ENCODE measurements around the gene APEH.
"Not testable (repeated sequence)": the region's sequence is repeated elsewhere in the genome, so short reads cannot be mapped to it uniquely, and the experiment has no call there.

The APEH gene

DNA sequence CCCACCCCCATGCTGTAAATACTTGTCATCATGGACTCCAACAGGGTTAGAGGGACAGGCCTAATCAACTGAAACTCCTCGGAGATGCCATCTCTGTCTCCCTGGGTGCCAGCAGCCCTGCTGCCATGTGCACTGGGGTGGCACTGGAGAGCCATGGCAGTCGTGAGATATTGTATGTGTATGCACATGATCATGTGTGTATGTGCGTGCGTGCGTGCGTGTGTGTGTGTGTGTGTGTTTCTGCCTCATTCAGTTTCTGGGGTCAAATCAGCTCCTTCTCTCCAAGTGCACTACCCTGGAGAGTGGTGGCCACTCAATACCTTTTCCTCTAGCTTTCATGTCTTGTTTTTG lies 3.2 kb upstream of the APEH start:
- no peak for DNase-seq

DNA sequence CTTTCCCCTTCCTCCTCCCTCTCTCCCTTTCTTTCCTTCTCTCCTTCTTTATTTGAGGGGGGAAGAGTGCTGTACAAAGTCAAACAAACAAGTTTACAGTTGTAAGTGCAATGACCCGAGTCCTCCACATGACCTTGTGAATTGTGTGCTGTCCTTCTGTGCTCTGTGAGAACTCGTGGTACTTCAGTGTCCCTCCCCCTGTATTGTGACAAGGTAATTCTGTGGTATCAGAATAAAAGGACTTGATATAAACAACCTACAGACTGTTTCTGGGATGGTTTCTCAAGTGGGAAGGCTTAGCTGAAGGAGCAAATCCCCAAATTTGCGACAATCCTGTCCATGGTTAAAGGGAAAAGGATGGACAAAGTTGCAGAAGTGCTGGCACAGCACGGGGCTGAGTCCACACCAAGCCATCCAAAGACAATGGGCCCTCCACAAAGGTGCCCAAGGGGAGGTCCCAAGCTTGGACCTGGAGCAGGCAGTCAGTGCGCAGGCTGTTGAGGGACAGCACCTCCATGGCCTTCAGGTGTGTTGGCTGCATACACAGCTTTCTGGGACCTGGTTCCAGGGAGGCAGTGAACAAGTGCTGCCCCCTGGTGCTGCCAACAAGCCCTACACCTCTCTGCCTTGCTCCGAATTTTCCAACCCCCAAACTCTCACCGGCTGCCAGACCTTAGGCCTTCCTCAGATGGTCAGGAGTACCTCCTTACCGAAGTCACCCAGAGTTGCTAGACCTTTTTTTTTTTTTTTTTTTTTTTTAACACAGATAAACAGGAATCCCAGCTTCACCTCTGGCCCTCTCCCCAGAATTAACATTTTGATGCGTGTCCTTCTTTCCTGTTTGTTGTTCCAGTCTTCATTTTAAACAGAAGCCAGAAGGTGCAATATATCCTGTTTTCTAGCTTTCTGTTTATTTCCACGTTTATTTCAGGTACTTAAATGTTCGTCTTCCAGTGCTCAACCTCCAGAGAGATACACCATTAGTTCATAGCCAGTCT lies 2.6 kb upstream of the APEH start:
- DNase-seq = peak; percentile 84

DNA sequence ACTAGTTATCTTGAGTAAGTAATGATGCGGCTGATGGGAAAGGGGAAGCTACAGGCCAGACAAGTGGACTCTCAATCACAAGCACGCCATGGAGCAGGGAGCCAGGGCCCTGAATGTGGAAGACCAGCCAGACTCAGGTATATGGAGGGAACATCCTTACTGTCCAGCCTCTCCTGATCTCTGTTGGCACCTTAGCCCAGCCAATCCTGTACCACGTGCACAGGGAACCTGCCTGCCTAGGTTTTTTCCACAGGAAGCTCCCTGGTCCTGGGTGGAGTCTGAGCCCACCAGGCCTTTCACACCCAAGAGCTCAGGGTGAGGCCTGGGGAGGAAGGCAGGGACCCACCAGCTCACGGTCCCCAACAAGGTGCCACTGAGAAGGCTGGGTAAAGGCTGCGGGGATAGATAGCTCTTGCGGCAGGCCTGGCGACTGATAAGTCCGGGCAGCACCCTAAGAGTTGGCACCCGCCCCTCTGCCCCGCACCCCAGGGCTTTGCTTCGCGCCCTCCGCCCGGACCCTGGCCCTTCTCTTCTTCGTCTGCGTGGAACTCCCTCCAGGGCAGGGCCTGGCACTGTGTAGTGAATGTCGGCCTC lies 933 bp upstream of the APEH start:
- DNase-seq = no peak

DNA sequence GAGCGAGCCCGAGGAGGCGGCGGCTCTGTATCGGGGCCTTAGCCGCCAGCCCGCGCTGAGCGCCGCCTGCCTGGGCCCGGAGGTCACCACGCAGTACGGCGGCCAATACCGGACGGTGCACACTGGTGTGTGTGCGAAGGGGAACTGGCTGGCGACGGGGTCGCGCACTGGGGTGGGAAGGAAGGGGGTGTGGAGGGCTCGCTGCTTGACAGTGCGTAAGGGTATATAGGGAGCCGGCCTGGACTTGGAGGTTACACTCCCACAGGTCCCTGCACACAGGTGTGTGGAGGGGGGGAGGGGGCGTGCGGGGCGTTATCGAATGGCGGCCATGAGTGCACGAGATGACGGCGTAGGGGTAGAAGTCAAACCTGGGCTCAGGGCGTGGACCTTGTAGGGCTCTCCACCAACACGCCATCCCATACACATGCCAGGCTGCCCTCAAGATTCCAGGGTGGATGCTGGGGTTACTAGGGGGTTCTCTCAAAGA lies 389 bp downstream of the APEH start:
- peak; percentile 51 for DNase-seq

DNA sequence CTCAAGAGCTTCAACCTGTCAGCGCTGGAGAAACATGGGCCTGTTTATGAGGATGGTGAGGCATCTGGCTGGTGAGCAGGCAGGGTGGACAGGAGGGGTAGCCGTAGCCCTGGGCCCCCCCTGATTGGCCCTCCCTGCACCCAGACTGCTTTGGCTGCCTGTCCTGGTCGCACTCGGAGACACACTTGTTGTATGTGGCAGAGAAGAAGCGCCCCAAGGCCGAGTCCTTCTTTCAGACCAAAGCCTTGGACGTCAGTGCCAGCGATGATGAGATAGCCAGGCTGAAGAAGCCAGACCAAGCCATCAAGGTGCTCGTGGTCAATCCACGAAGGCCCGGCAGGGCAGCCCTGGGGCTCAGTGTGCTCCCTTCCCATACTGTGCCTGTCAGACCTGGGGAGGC lies 1.8 kb downstream of the APEH start:
- DNase-seq = no peak

DNA sequence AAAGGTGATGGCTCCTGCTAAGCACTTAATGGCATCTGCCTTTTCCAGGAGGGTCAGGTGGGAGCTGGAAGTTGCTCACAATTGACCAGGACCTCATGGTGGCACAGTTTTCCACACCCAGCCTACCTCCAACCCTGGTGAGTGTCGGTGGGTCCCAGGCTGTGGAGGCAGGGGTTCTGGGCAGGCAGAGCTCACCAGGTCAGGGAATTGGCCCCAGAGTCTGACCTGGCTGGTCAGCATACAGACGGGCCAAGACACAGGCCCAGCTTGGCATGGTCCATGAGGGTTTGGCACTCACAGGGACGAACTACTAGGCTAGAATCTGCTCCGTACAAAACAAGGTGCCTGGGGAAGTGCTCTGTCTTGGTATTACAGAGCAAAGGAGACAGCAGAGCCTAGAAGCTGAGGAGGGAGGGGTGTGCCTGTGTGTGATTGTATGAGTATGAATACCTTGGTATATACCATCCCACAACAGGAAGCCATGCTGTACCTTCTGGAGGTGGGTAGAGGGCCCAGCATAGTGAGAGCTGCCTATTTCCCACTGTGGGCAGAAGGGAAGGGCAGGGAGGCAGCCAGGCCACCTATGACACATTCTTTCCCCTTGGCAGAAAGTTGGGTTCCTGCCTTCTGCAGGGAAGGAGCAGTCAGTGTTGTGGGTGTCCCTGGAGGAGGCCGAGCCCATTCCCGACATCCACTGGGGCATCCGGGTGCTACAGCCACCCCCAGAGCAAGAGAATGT lies 6.5 kb downstream of the APEH start:
- no peak for DNase-seq

DNA sequence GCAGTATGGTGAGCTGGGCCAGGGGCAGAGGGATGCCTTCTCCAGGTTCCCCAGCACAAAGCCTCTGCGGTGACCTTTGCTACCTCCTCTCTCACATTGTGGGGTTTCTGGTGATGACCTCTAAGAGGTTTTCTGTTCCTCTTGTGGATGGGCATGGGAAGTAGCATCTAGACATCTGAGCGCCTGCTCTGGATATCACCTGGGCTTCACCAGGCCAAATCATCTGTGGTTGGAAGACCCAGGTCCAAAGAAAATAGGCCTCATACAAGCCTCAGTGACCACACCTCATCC lies 7.0 kb downstream of the APEH start:
- DNase-seq = no peak

DNA sequence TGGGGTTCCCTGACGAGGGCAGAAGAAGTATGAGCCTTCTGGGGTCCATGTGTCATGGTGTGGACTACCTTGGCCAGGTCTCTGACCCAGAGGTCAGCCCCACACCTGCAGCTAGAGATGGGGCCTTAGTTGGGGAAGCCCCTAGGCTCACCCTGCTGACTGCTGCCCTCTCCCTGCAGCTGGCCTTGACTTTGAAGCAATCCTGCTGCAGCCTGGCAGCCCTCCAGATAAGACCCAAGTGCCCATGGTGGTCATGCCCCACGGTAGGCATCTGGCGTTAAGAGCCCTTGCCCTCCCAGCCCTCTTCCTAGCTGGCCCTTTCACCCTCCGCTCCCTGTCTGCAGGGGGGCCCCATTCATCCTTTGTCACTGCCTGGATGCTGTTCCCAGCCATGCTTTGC lies 7.4 kb downstream of the APEH start:
- no peak for DNase-seq

DNA sequence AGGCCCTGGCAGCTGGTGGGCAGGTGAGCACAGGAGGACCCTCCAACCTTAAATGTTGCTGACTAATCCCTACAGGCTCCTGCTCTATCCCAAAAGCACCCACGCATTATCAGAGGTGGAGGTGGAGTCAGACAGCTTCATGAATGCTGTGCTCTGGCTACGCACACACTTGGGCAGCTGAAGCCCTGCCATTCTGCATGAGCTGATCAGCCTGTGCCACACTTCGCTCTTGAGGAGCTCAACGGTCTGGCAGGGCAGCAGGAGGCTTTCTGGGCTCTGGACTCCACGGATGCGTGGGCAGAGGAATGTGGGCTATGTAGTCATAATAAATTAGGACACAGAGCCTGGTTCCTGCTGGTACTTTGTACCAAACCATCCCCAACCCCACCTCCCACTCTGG lies 9.0 kb downstream of the APEH start:
- DNase-seq = no peak

DNA sequence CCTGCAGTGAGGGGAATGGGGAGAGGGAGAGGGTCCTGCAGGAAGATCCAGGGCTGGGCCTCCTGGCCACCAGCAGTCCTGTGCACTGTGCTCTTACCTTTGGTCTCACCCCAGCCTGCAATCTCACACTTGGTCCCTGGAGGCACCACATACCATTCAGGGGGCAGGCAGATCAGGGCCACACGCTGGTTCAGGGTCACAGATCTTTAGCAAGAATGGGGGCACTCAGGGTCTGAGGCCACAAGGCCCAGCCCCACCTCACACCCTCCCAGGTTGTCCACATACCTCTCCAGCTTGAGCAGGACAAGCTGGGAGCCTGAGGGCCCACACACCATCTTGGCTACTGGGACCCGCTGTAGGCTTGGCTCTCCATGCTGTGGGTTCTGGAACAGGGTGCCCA lies 10.3 kb downstream of the APEH start:
- DNase-seq = not testable (repeated sequence)

DNA sequence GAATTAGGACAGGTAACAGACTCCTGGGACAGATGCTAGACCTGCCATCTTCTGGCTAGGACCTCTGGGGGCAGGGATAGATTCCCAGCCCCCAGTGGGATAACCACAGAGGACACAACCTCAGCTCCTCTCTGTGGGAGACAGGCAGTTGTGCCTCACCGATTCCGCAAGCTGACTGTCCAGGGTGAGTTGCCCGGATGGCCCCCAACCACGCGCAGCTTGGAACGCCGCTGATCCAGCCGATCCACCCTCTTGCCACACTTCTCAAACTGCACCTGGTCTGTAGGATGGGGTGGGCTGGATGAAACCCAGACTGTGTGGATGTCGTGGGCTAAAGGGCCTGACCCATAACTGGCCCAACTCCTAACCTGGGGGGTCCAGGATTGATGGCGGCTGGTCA lies 11.0 kb downstream of the APEH start:
- DNase-seq = not testable (repeated sequence)

DNA sequence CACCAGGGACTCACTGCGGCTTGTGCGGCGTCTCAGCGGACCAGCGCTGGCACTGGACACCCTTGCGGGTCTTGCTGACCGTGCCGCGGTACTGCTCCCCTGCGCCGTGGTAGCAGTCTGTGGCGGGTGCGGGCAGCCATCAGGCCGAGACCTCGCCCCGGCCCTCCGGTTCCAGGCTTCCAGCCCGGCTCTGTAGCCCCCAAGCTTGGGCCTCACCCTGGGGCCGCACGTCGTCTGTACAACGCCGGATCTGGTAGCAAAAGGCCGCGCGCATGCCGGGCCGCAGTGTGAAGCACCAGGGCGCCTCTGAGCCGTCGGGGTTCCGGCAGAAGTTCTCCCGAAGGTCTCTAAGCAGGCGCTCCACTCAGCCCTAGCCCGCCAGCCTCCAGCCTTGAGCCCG lies 11.7 kb downstream of the APEH start:
- DNase-seq = not testable (repeated sequence)

DNA sequence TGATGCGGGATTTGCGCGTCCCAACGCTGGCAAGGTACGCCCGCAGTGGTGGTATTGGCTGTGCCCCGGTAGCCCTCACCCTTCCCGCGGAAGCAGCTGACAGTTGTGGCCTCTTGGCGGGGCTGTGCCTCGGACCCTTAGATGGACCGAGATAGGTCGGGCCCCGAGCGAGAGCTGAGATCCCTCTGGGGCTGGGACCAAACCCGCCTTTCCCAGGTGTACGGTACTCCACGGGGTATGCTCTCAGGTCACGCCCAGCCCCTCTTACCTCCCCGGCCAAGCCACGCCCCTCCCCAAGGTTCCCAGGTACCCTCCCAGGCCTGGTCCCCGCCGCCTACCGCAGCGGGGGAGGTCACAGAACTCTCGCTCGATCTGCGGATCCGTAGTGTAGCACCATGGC lies 12.2 kb downstream of the APEH start:
- DNase-seq = peak; percentile 49

DNA sequence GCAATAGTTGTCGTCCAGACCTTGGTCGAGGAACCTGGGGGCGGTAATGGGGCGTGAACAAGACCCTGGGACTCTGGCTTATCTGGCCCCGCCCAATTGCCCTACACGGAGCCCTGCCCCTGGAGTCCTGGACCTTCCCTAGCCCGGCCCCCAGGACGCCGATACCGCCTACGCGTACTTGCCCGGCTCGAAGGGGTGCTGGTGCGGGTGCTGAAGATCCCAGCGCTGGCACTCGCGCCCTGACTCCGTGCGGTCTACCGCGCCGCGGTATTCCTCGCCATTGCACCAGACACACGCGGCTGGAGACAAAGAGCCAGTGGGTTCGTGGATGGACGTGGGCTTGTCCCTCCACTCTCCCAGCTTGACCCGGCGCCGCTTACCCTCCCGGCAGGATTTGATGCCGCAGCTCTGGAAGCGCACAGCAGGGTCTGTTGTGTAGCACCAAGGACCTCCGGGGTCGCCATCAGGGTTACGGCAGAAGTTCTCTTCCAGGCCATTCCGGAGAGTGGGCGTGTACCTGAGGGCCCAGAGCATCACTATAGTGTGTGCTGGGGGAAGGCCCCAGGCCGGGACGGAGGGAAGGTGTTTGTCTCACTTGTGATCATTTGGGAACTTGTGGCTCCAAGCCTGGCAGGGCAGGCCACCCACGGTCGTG lies 12.7 kb downstream of the APEH start:
- DNase-seq = peak; percentile 76

DNA sequence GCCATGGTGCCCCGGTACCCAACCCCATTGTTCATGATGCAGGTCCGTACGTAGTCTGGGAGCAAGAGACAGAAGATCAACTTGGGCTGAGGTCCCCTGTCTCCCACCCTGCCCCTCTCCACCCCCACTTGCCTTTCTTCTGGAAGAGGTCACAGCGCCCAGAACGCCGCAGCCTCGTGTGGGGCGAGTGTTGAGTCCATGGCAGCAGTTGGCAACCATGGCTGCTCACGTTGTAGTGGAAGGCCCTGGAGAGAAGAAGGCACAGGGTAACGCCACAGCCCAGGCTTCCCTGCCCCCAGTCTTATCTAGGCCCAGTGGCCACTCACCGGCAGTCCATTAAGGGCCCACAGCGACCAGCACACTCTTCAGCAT lies 13.3 kb downstream of the APEH start:
- not testable (repeated sequence) for DNase-seq

DNA sequence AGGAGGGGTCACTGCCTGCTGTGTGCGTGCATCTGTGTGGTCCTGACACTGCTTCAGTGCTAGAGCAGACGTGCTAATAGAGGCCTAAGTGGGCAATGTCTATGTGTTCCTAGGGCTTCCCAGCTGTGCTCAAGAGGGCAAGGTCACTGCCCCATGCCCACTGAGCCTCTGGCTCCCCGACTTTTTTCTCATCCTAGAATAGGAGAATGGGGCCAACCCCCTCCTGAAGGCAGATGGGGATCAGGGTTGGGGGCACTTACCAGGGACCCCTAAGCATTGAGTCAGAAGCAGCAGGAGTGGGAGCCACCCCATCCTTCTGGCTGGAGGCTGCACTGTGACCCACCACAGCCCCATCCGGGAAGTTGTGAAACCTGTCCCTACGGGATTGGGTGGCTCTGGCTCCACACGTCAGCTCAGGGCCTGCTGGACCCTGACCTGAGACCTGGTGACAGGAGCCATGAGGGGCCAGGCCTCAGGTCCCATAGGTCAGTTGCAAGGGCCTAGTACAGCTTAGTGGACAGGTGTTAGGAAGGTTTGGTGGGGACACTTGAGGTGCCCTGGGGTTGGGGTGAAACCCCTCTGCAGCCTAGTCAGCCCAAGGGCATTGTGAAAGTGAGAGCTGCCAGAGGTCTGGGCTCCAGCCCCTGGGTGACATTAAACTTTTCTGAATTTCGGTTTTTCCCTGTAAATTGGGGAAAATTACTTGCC lies 14.3 kb downstream of the APEH start:
- peak; percentile 35 for DNase-seq

DNA sequence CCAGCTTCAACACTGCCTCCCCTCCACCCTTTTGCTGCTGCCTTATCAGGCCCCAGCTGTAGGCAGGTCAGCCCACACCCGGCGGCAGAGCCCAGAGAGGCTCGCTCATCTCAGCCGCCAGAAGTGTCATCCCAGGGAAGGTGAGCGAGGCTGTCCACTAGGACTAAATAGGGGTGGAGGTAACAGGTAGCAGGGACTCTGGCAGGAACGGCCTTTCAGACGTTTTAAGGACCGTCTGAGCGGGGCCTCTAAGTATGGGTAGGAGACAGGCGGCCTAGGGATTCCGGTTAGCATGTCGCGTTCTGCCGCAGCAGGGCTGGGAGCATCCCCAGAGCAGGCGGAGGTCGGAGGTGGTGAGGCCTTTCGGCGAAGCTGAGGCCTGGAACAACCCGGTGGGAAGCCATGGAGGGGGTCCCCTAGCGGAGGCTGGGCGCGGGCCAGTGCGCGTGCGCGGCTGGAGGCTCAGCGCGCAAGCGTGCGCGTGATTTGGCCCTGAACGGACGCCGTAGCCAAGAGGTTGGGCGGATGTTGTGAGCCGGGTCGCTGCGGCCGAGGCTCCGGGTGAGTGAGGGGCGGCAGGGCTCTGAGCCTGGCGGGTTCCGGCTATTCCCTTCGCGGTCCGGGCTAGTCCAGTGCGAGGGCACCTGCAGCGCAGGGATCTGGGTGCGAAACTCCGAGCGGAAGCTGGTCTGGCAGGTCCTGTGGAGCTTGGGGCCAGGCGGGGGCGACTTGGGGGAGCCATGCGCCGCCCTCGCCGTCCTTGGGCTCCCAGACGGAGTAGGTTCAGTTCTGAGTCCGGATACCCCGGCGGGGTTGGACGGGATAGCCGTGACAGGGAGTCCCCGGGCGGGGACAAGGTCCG lies 15.1 kb downstream of the APEH start, which contains the start of the genes MST1 and RNF123:
Gene MST1 (minus strand): TSS at position 429 of the 862 bp plus-strand sequence. CDS start 783 bp downstream, outside the sequence.
Gene RNF123 (plus strand): TSS at position 512 of the 862 bp plus-strand sequence. CDS start 1,609 bp downstream, outside the sequence.
- DNase-seq = peak; percentile 96

DNA sequence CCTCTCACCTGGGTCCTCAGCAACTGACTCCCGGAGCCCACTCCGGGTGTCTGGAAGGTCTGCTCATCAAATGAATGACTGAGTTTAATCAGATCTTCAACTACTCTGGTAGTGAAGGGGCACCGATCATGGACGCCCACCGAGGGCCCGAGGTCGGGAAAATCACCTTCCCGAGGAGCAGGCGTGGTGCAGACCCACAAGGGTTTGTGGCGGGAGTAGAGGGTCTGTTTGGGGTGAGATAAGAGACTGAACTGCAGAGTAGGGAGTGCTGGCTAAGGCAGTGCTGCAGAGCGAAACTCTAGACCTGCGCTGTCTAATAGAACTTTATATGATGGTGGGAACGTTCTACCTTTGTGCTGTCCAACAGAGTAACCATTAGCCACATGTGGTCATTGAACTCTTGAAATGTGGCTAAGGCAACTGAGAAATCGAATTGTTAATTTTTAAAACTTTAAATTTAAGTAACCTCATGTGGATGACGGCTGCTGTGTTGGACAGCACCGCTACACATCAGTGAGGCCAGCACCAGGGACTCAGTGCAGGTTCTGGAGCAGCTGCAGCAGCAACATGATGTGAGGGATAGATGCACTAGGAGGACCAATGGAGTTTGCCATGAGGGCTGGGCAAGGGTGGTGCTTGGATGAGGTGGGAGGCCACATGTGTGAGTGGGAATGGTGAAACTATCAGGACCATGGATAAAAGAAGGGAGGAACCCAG lies 15.9 kb downstream of the APEH start:
- DNase-seq = not testable (repeated sequence)

DNA sequence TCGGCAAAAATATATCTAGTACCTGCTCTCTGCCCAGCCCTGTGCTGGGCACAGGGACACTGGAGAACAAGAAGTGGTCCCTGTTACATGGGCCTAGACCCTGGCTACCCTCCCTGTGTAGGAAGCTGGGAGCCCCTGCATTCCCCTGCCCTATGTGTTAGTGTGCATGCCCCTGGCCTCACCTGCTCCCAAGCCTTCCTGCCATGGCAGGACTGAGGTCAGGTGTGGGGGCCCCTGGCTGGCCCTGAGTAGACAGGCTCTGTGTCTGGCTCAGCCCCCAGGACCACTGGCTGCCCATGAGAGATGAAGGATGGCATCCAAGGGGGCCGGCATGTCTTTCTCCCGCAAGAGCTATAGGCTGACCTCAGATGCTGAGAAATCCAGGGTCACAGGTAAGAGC lies 16.7 kb downstream of the APEH start:
- DNase-seq = not testable (repeated sequence)

DNA sequence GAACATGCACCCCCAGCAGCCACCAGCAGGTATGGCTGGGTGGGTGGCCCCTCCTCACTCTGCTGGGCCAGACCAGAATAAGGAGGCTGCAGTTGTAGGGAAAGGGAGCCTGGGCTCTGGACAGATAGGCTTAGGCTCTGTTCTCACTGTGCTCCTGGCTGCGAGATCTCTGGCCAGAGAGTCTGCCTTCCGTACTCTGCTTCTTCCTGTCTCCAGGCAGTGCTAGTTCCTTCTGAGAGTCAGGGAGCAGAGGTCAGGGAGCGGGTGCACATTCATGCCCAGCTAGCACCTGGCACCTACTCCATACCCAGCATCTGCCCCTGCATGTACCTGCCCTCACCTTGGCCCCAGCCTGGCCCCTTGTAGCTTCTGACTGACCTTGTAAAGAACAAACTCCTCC lies 17.3 kb downstream of the APEH start:
- DNase-seq = not testable (repeated sequence)

Data from stimulated activated CD8-positive, alpha-beta memory T cell treated with anti-CD3 and anti-CD28 coated beads, Interleukin-4, amount 100 ng/mL, for 48 hours (primary cell).